OCI-LY7 (cell line): ENCODE measurements around the gene ANTXR1. TPM values are rescaled to one million over a fixed set of nuclear protein-coding genes. Genes with fewer than 3 reads are reported as not detected.

Experiments
- BruUV-seq: library from RNA; stranded (reverse); fragments of 400-500 nt; replicated peaks from 2 replicates; lab custom pipeline; 2021; lab: Mats Ljungman, UMichigan
- CTCF ChIA-PET: fragments of 300-600 bp; sonication (Branson Sonifier 250); formaldehyde crosslinking; loops from one replicate; lab custom pipeline; 2022; ENCODE audit warnings: antibody characterized with exemption; ENCODE audit not compliant: unreplicated experiment; lab: Charles Lee
- POLR2A ChIA-PET: fragments of 300-600 bp; sonication (Branson Sonifier 250); formaldehyde crosslinking; loops from one replicate; lab custom pipeline; 2022; ENCODE audit warnings: antibody characterized with exemption; lab: Charles Lee
- DNase-seq: peaks from one replicate; pipeline ENCODE4 v3.0.0-alpha.2; 2015; ENCODE audit warnings: low spot score
- H2AFZ ChIP-seq: fragments of 200-600 bp; sonication (generic), shearing (Covaris generic); 2 replicates; pipeline ENCODE4 v1.6.1; 2014; ENCODE audit warnings: mild to moderate bottlenecking, antibody characterized with exemption, low read length, moderate library complexity
- H3K27ac ChIP-seq: fragments of 200-600 bp; sonication (generic); 2 replicates; pipeline ENCODE4 v1.5.1; 2014; ENCODE audit warnings: mixed run types, low read depth, mild to moderate bottlenecking, moderate library complexity, low read length, inconsistent platforms; ENCODE audit not compliant: poor library complexity, severe bottlenecking
- H3K36me3 ChIP-seq: fragments of 200-600 bp; sonication (generic); 2 replicates; pipeline ENCODE4 v1.6.1; 2014; ENCODE audit warnings: mild to moderate bottlenecking, antibody characterized with exemption, low read length, moderate library complexity, mixed read lengths; ENCODE audit not compliant: insufficient read depth
- H3K4me1 ChIP-seq: fragments of 200-600 bp; sonication (generic); 2 replicates; pipeline ENCODE4 v1.5.1; 2014; ENCODE audit warnings: mild to moderate bottlenecking, low read length; ENCODE audit not compliant: insufficient read depth, poor library complexity, severe bottlenecking
- H3K4me2 ChIP-seq: fragments of 200-600 bp; sonication (generic); 2 replicates; pipeline ENCODE4 v1.6.1; 2014; ENCODE audit warnings: mild to moderate bottlenecking, low read length
- H3K4me3 ChIP-seq: fragments of 200-600 bp; sonication (generic); 2 replicates; pipeline ENCODE4 v1.5.1; 2014; ENCODE audit warnings: mild to moderate bottlenecking, low read depth, low read length; ENCODE audit not compliant: poor library complexity, severe bottlenecking
- H3K79me2 ChIP-seq: fragments of 200-600 bp; sonication (generic); 2 replicates; pipeline ENCODE4 v1.6.1; 2016; ENCODE audit warnings: low read depth, mild to moderate bottlenecking, low read length, moderate library complexity, mixed read lengths; ENCODE audit not compliant: insufficient read depth
- H3K9me2 ChIP-seq: fragments of 200-600 bp; sonication (generic); 2 replicates; pipeline ENCODE4 v1.6.1; 2016; ENCODE audit warnings: mild to moderate bottlenecking, low read length, mixed read lengths; ENCODE audit not compliant: insufficient read depth
- H3K9me3 ChIP-seq: fragments of 200-600 bp; sonication (generic); 2 replicates; pipeline ENCODE4 v1.6.1; 2014; ENCODE audit warnings: mild to moderate bottlenecking, mixed run types, low read length, mixed read lengths
- H4K20me1 ChIP-seq: fragments of 200-600 bp; sonication (generic); 2 replicates; pipeline ENCODE4 v1.6.1; 2014; ENCODE audit warnings: mild to moderate bottlenecking, antibody characterized with exemption, low read length, moderate library complexity, mixed read lengths; ENCODE audit not compliant: insufficient read depth
- EZH2phosphoT487 ChIP-seq: fragments of 200-600 bp; sonication (generic); IDR thresholded peaks from 2 replicates; pipeline ENCODE4 v1.6.1; 2018; ENCODE audit warnings: low read depth, borderline replicate concordance, mild to moderate bottlenecking, mixed run types, antibody characterized with exemption, low read length, moderate library complexity, mixed read lengths
- intact Hi-C: fragments of 100-400 bp; cut with micrococcal nuclease; formaldehyde crosslinking; loops from one replicate; pipeline ENCODE4 v1.10.0; 2022; ENCODE audit not compliant: unreplicated experiment
- total RNA-seq, 2 experiments: library from RNA; depleted of rRNA in 1 of 2; stranded (reverse); fragments of >200 nt in 1 of 2; shearing (Covaris generic) in 1 of 2; gene quantifications; 2 replicates each; pipeline ENCODE4 v1.2.3, GENCODE V29; 2014 to 2022
- TF ChIP-seq, protein P1 (sequence below): fragments of 200-600 bp; sonication (generic); conservative IDR thresholded peaks from 2 replicates; pipeline ENCODE4 v1.5.1; 2014; ENCODE audit warnings: mild to moderate bottlenecking, antibody characterized with exemption, low read length, moderate library complexity, mixed read lengths

The ANTXR1 gene
- total RNA-seq, 2 experiments from 2014 or later: not detected

- Histone ChIP-seq H2AFZ (no peak overlapping the region), H3K4me2 (no peak overlapping the region), H3K27ac (no peak overlapping the region), H3K4me1 (no peaks in the 10 kb centered on the region), H3K79me2 (no peaks in the 10 kb centered on the region), H3K9me3 (no peaks in the 10 kb centered on the region), H3K36me3 (no peaks in the 10 kb centered on the region), H3K4me3 (no peak overlapping the region), H4K20me1 (no peaks in the 10 kb centered on the region), H3K9me2 (no peaks in the 10 kb centered on the region)
- ChIA-PET CTCF (no interaction called here), POLR2A (interaction anchor here (0.8 to 1.5 kb wide), 2 partner anchors 14 to 15 kb away, joined by 3 to 6 read pairs; no protein-coding TSS in a partner anchor)
- intact Hi-C loops: no loop called here
- no TSS peak for BruUV-seq
- TF ChIP-seq, protein P1, sequence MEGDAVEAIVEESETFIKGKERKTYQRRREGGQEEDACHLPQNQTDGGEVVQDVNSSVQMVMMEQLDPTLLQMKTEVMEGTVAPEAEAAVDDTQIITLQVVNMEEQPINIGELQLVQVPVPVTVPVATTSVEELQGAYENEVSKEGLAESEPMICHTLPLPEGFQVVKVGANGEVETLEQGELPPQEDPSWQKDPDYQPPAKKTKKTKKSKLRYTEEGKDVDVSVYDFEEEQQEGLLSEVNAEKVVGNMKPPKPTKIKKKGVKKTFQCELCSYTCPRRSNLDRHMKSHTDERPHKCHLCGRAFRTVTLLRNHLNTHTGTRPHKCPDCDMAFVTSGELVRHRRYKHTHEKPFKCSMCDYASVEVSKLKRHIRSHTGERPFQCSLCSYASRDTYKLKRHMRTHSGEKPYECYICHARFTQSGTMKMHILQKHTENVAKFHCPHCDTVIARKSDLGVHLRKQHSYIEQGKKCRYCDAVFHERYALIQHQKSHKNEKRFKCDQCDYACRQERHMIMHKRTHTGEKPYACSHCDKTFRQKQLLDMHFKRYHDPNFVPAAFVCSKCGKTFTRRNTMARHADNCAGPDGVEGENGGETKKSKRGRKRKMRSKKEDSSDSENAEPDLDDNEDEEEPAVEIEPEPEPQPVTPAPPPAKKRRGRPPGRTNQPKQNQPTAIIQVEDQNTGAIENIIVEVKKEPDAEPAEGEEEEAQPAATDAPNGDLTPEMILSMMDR: no peak
- TF ChIP-seq EZH2phosphoT487: no peak
- DNase-seq: no peak
Observed at GRCh38 chr2:69080071-69080470, 67.1 kb downstream of the ANTXR1 start.

GRCh38 chr2:69081001-69081580 is 68.1 kb downstream of the ANTXR1 start:
- Histone ChIP-seq H3K4me1 (no peaks in the 10 kb centered on the region), H2AFZ (no peak overlapping the region), H3K36me3 (no peaks in the 10 kb centered on the region), H3K79me2 (no peaks in the 10 kb centered on the region), H3K9me2 (no peaks in the 10 kb centered on the region), H3K4me3 (no peak overlapping the region), H3K9me3 (no peaks in the 10 kb centered on the region), H3K4me2 (no peak overlapping the region), H4K20me1 (no peaks in the 10 kb centered on the region), H3K27ac (no peak overlapping the region)
- ChIA-PET POLR2A (interaction anchor here (0.5 to 1.5 kb wide), 2 partner anchors 16 to 177 kb away, joined by 3 to 6 read pairs; no protein-coding TSS in a partner anchor), CTCF (no interaction called here)
- DNase-seq: no peak
- TF ChIP-seq, protein P1: no peak
- no peak for TF ChIP-seq EZH2phosphoT487
- intact Hi-C loops: no loop called here
- BruUV-seq: no TSS peak

DNA sequence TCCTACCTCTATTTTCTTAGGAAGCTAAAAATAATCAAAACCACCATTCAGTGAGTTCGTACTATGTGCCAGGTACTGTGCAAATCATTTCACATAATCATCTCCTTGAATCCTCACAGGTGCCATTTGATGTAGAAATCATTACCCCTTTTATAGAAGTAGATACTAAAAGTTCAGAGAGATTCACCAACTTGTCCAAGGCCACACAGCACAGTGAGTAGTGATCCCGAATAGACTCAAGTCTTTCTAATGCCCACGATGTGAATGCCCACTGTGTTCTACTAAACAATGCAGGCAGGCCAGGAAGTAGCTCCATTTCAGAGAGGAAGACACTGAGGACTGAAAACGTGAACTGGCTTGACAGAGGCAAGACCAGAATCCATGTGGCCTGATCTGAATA is 68.8 kb downstream of the ANTXR1 start:
- CTCF ChIA-PET: no interaction called here
- H3K4me2 ChIP-seq: no peak overlapping the region
- TF ChIP-seq EZH2phosphoT487: no peak

More for the DNA sequence above, 68.8 kb downstream of the ANTXR1 start:
- Histone ChIP-seq H3K79me2 (no peaks in the 10 kb centered on the region), H4K20me1 (no peaks in the 10 kb centered on the region), H3K27ac (no peak overlapping the region), H3K36me3 (no peaks in the 10 kb centered on the region), H3K9me3 (no peaks in the 10 kb centered on the region), H2AFZ (no peak overlapping the region), H3K4me1 (no peaks in the 10 kb centered on the region), H3K9me2 (no peaks in the 10 kb centered on the region), H3K4me3 (no peak overlapping the region)
- BruUV-seq: no TSS peak
- POLR2A ChIA-PET: interaction anchor here (0.5 kb wide), 1 partner anchor 176 kb away, joined by 3 read pairs; no protein-coding TSS in a partner anchor
- no peak for DNase-seq
- intact Hi-C loops: no loop called here
